Cardiac fibroblast (primary cell): Measurements from ENCODE around the gene PRLR.
A peak's percentile ranks its signal among the peaks of the same experiment; 100 is the strongest.
"Not testable (repeated sequence)": the region's sequence is repeated elsewhere in the genome, so short reads cannot be mapped to it uniquely, and the experiment has no call there.

ENCODE experiments used
- DNase-seq, 2 donors: peaks; one replicate each; pipeline versions ENCODE4 v3.0.0 to v3.0.0-alpha.2; 2010; ENCODE audit warnings: low read depth in 2 of 2
- H3K4me3 ChIP-seq, 2 donors: replicated peaks in 1 of 2; 1 replicate in 1 of 2; 2 replicates in 1 of 2; pipeline ENCODE4 v1.5.1; 2011; ENCODE audit warnings: low read depth in 2 of 2, low read length in 2 of 2, mild to moderate bottlenecking in 2 of 2, moderate library complexity in 1 of 2
- TF ChIP-seq, protein P1 (sequence below): IDR thresholded peaks from one replicate; pipeline ENCODE4 v1.5.1; 2011; ENCODE audit warnings: low read depth, mild to moderate bottlenecking, low read length, inconsistent platforms

The PRLR gene

DNA sequence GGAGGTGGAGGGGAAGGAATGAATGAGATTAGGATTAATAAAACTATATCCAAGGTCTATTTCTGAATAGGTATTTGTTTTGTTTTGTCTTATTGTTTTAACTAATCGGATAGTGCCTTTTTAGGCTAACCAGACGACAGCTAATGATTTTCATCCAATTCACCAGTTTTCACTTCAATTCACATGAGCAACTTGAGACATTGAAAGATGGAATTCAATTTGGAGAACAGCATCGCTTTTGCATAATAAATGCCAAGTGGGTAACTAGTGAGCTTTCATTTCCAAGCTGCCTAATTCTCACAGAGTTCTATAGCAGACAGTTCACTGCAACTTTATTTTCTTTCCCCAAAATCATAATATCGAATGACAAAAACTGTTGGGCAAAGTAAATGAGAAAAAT is 187.5 kb downstream of the PRLR start:
- H3K4me3 ChIP-seq = no peak overlapping the region
- TF ChIP-seq, protein P1, sequence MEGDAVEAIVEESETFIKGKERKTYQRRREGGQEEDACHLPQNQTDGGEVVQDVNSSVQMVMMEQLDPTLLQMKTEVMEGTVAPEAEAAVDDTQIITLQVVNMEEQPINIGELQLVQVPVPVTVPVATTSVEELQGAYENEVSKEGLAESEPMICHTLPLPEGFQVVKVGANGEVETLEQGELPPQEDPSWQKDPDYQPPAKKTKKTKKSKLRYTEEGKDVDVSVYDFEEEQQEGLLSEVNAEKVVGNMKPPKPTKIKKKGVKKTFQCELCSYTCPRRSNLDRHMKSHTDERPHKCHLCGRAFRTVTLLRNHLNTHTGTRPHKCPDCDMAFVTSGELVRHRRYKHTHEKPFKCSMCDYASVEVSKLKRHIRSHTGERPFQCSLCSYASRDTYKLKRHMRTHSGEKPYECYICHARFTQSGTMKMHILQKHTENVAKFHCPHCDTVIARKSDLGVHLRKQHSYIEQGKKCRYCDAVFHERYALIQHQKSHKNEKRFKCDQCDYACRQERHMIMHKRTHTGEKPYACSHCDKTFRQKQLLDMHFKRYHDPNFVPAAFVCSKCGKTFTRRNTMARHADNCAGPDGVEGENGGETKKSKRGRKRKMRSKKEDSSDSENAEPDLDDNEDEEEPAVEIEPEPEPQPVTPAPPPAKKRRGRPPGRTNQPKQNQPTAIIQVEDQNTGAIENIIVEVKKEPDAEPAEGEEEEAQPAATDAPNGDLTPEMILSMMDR = no peak

GRCh38 chr5:35041261-35041660 is 189.0 kb downstream of the PRLR start:
- DNase-seq = peak in 1 of 2 donors; percentile 63
- TF ChIP-seq, protein P1 = no peak
- no peak overlapping the region for H3K4me3 ChIP-seq

More for the DNA sequence above, 187.5 kb downstream of the PRLR start:
- DNase-seq = no peak

DNA sequence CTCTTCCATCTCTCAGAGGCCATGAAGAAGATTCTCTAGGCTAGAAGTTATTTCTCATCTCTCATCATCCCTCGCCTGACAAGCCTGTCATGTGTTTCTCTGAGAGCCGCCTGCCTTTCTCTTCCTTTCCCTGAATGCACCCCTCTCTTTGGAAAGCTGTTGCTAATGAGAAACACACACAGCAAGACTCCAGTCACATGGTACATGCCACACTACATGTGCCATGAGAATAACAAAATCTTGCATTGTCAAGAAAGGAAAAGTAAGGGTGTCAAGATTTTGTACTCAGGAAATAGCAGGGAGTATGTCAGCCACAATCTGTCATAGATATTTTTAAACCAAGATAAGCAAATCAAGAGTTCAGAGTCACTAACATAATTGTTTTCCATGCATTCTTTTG is 191.4 kb downstream of the PRLR start:
- no peak overlapping the region for H3K4me3 ChIP-seq
- DNase-seq = peak in 1 of 2 donors; percentile 52
- TF ChIP-seq, protein P1 = no peak

DNA sequence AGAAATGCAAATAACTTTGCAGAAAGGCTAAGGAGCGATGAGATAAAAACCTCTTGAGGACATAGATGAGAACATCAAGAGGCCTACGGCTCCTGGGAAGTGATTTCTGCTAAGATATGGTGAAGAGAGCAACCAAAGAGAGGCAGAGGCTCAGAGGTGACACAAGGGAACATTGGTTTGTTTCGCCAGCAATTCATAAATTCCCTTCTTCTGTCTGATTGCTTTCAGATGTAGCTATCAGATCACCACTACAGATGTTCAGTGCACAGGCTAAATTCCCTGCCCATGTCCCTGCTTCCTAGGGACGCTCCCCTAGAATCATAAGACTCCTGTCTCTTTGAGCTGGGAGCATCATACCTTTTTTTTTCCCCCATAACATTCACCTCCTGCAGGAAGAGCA is 193.8 kb downstream of the PRLR start:
- TF ChIP-seq, protein P1 = no peak
- no peak overlapping the region for H3K4me3 ChIP-seq
- no peak for DNase-seq

GRCh38 chr5:35035929-35036328 is 194.4 kb downstream of the PRLR start:
- not testable (repeated sequence) for DNase-seq, H3K4me3 ChIP-seq

DNA sequence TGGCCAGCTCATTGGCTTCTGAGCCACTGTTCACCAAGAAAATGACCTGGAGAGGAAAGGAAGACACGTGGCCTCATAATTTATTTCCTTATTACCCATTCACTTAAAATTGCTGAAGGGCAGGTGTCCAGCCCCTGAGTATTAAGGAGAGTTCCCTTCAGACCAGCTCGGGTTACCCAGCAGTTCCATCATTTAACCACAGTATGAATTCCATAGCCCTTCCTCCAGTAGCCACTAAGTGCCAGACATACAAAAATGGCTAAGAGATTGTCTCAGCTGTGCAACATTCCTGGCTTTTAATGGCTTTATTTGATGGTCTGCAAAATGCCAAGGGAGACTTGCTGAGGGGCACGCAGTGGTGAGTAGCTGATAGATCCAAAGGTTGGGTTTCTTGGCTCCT is 195.0 kb downstream of the PRLR start:
- H3K4me3 ChIP-seq = no peak overlapping the region
- DNase-seq = no peak
- TF ChIP-seq, protein P1 = no peak

DNA sequence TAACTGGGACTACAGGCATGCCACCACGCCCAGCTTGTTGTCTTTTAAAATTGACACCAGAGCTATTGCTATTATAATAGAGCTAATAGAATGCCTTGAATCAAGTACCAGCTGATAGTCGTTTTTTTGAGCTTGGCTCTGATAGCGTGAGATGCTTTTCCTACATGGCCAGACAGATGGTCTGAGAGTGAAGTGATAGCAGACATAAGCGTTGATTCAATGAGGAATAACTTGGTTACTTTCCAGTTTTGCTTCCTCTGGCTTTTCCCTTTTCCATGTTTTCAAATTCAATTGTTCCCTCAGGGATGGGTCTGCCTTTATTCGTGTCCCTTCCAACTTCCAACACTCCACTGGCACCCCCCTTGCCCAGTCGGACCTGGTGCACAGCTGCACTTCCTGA is 197.9 kb downstream of the PRLR start:
- TF ChIP-seq, protein P1 = no peak
- H3K4me3 ChIP-seq = no peak overlapping the region
- DNase-seq = no peak
